ENCODE results near the gene NOXA1. TPM values are rescaled to one million over a fixed set of nuclear protein-coding genes. Genes with fewer than 3 reads are reported as not detected.

The NOXA1 gene
- polyA plus RNA-seq, 1 donor from 2014 or later = 1.7 TPM

DNA sequence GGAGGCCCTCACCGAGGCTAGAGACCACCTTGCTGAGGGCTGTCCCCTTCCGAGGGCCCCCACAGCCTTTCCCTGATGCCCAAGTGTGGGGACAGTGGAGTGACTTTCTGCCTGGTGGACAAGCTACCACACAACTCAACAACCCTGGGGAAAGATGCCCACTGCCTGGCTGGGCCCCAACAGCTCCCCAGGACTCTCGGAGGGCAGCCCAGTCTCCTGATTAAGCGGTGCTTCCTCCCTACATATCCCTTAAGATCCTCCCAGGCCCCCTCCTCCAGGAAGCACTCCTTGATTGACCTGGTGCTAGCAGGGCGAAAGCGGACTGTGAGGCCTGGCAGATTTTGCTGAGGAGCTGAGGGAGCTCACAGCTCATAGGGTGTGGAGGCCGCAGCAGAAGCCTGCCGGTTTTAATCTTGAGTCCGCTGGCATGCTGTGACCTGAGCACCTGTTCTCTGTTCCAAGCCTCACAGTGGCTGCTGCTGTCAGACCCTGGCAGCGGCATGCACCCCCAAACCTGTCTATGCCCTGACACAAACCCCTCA lies 33.7 kb downstream of the NOXA1 start:
- Histone ChIP-seq H3F3A (ENCODE audit: insufficient read depth, low read length, poor library complexity, severe bottlenecking) (no peaks in the 10 kb centered on the region), H3K4me2 (ENCODE audit: low read length) (no peak overlapping the region), H3K27ac (ENCODE audit: low read length) (no peak overlapping the region), H3K9ac (ENCODE audit: low read length) (no peak overlapping the region), H3K36me3 (ENCODE audit: insufficient read depth, low read length) (no peaks in the 10 kb centered on the region), H2AFZ (ENCODE audit: low read depth, low read length) (no peak overlapping the region), H4K20me1 (ENCODE audit: insufficient read depth) (no peaks in the 10 kb centered on the region), H3K4me3 (ENCODE audit: low read length) (peak overlapping the region; percentile 94), H3K9me2 (ENCODE audit: insufficient read depth, low read length) (no peaks in the 10 kb centered on the region), H3K27me3 (ENCODE audit: insufficient read depth, low read depth, low read length) (no peaks in the 10 kb centered on the region), H3K79me2 (replicated peaks; ENCODE audit: insufficient read depth, low read length) (no peaks in the 10 kb centered on the region), H3K9me3 (ENCODE audit: low read length) (no peaks in the 10 kb centered on the region)
- no peak for TF ChIP-seq TAF1 (IDR thresholded peaks at IDR 0.05; ENCODE audit: low read depth)

DNA sequence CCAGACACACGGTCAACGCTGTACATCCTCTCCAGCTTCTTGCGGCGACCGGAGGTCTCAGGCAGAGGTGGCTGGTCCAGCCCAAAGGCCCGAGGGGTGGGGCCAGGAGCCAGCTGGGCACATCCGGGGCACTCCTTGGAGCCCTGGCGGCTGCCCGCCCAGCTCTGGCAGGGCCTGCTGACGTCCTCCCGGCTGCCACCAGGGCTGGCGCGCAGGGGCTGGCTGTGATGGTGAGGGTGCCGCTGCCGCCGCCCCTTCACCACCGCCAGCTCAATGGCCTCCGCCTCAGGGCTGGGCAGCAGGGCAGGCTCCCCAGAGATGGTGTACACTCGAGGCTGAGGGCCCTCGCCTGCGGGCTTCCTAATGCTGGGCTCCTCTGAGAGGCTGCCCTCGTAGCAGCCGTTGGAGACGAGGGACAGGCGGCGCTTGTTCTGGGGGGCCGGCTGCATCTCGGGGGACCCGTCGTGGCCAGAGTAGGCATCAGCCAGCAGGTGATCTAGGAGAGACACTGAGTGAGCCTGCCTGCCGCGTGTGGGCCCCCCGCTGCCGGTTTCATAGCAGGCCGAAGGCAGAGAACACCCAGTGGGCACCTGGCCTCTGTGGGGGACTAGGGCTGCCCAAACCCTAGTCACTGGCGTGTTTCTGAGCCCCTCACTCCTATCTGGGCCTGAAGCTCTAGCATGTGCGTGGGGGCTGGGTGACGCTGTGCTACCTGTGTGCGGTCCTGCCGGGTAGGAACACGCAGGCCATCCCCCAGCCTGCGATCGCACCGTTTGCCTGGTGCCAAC lies 34.4 kb downstream of the NOXA1 start:
- H3K27ac ChIP-seq (ENCODE audit: low read length) = no peak overlapping the region
- TF ChIP-seq MXI1 (conservative IDR thresholded peaks at IDR 0.05; ENCODE audit: poor library complexity, severe bottlenecking) (no peak), SMC3 (conservative IDR thresholded peaks at IDR 0.05; ENCODE audit: poor library complexity) (no peak), POLR2AphosphoS5 (IDR thresholded peaks at IDR 0.05) (no peak), TAF1 (IDR thresholded peaks at IDR 0.05; ENCODE audit: low read depth) (no peak), EP300 (conservative IDR thresholded peaks at IDR 0.05; ENCODE audit: poor library complexity, severe bottlenecking) (no peak), EZH2 (IDR thresholded peaks at IDR 0.05; ENCODE audit: borderline replicate concordance, insufficient read depth, low read length, poor library complexity, severe bottlenecking) (no peak), RAD21 (conservative IDR thresholded peaks at IDR 0.05) (no peak)
- TF ChIP-seq, protein P1, sequence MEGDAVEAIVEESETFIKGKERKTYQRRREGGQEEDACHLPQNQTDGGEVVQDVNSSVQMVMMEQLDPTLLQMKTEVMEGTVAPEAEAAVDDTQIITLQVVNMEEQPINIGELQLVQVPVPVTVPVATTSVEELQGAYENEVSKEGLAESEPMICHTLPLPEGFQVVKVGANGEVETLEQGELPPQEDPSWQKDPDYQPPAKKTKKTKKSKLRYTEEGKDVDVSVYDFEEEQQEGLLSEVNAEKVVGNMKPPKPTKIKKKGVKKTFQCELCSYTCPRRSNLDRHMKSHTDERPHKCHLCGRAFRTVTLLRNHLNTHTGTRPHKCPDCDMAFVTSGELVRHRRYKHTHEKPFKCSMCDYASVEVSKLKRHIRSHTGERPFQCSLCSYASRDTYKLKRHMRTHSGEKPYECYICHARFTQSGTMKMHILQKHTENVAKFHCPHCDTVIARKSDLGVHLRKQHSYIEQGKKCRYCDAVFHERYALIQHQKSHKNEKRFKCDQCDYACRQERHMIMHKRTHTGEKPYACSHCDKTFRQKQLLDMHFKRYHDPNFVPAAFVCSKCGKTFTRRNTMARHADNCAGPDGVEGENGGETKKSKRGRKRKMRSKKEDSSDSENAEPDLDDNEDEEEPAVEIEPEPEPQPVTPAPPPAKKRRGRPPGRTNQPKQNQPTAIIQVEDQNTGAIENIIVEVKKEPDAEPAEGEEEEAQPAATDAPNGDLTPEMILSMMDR (IDR thresholded peaks at IDR 0.05; ENCODE audit: poor library complexity, severe bottlenecking) = no peak
- TF ChIP-seq, protein P2, sequence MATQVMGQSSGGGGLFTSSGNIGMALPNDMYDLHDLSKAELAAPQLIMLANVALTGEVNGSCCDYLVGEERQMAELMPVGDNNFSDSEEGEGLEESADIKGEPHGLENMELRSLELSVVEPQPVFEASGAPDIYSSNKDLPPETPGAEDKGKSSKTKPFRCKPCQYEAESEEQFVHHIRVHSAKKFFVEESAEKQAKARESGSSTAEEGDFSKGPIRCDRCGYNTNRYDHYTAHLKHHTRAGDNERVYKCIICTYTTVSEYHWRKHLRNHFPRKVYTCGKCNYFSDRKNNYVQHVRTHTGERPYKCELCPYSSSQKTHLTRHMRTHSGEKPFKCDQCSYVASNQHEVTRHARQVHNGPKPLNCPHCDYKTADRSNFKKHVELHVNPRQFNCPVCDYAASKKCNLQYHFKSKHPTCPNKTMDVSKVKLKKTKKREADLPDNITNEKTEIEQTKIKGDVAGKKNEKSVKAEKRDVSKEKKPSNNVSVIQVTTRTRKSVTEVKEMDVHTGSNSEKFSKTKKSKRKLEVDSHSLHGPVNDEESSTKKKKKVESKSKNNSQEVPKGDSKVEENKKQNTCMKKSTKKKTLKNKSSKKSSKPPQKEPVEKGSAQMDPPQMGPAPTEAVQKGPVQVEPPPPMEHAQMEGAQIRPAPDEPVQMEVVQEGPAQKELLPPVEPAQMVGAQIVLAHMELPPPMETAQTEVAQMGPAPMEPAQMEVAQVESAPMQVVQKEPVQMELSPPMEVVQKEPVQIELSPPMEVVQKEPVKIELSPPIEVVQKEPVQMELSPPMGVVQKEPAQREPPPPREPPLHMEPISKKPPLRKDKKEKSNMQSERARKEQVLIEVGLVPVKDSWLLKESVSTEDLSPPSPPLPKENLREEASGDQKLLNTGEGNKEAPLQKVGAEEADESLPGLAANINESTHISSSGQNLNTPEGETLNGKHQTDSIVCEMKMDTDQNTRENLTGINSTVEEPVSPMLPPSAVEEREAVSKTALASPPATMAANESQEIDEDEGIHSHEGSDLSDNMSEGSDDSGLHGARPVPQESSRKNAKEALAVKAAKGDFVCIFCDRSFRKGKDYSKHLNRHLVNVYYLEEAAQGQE (IDR thresholded peaks at IDR 0.05; ENCODE audit: borderline replicate concordance) = no peak
- no peaks in the 10 kb centered on the region for H3K27me3 ChIP-seq (ENCODE audit: insufficient read depth, low read depth, low read length)
- peak overlapping the region; percentile 51 for H3K4me2 ChIP-seq (ENCODE audit: low read length)
- H2AFZ ChIP-seq (ENCODE audit: low read depth, low read length) = no peak overlapping the region
- H3K9me2 ChIP-seq (ENCODE audit: insufficient read depth, low read length) = no peaks in the 10 kb centered on the region
- no peaks in the 10 kb centered on the region for H3K9me3 ChIP-seq (ENCODE audit: low read length)
- H3K9ac ChIP-seq (ENCODE audit: low read length) = peak overlapping the region; percentile 85
- no peaks in the 10 kb centered on the region for H3F3A ChIP-seq (ENCODE audit: insufficient read depth, low read length, poor library complexity, severe bottlenecking)
- no peaks in the 10 kb centered on the region for H3K36me3 ChIP-seq (ENCODE audit: insufficient read depth, low read length)
- peak overlapping the region; percentile 94 for H3K4me3 ChIP-seq (ENCODE audit: low read length)
- H4K20me1 ChIP-seq (ENCODE audit: insufficient read depth) = no peaks in the 10 kb centered on the region
- H3K79me2 ChIP-seq (replicated peaks; ENCODE audit: insufficient read depth, low read length) = no peaks in the 10 kb centered on the region

All from neural cell (in vitro differentiated cells).